H54 (cell line): ENCODE results near the gene NAIF1.

Experiments used
- DNase-seq: peaks from one replicate; pipeline ENCODE4 v3.0.0; 2011; ENCODE audit warnings: low spot score, mixed read lengths; ENCODE audit not compliant: insufficient read length
- FAIRE-seq: peaks from 3 replicates; lab custom pipeline; 2011; peaks lifted over from hg19 to GRCh38; lab: Jason Lieb, UNC
- POLR2A ChIP-seq: IDR thresholded peaks from 2 replicates; pipeline ENCODE4 v1.6.1; 2011; ENCODE audit warnings: low read depth, mild to moderate bottlenecking, low read length

The NAIF1 gene

GRCh38 chr9:128106940-128107467 lies 39.9 kb upstream of the NAIF1 start:
- TF ChIP-seq POLR2A = no peak
- no peak for FAIRE-seq
- DNase-seq = no peak

GRCh38 chr9:128106181-128106939 lies 39.2 kb upstream of the NAIF1 start:
- DNase-seq (no peak), FAIRE-seq (no peak)
- no peak for TF ChIP-seq POLR2A

GRCh38 chr9:128105538-128106175 lies 38.5 kb upstream of the NAIF1 start:
- DNase-seq = no peak
- FAIRE-seq = no peak
- TF ChIP-seq POLR2A = no peak

- no peak for FAIRE-seq
- no peak for TF ChIP-seq POLR2A
- DNase-seq = no peak
Measured at GRCh38 chr9:128104171-128104618, 37.1 kb upstream of the NAIF1 start.

GRCh38 chr9:128103589-128103962 lies 36.5 kb upstream of the NAIF1 start:
- DNase-seq = no peak
- no peak for FAIRE-seq
- no peak for TF ChIP-seq POLR2A

GRCh38 chr9:128102861-128103588 lies 35.9 kb upstream of the NAIF1 start:
- FAIRE-seq (no peak), DNase-seq (no peak)
- TF ChIP-seq POLR2A = no peak

- TF ChIP-seq POLR2A = no peak
- DNase-seq = no peak
- FAIRE-seq = no peak
Measured at GRCh38 chr9:128102196-128102595, 35.1 kb upstream of the NAIF1 start.

- TF ChIP-seq POLR2A = no peak
- no peak for FAIRE-seq
- DNase-seq = no peak
Measured at GRCh38 chr9:128101690-128102089, 34.6 kb upstream of the NAIF1 start.

- FAIRE-seq = no peak
- no peak for DNase-seq
- no peak for TF ChIP-seq POLR2A
Measured at GRCh38 chr9:128101231-128101661, 34.1 kb upstream of the NAIF1 start.

- no peak for DNase-seq
- no peak for TF ChIP-seq POLR2A
- FAIRE-seq = no peak
Measured at GRCh38 chr9:128100581-128100980, 33.5 kb upstream of the NAIF1 start.

- DNase-seq (no peak), FAIRE-seq (no peak)
- no peak for TF ChIP-seq POLR2A
Measured at GRCh38 chr9:128099932-128100491, 32.9 kb upstream of the NAIF1 start.

GRCh38 chr9:128099231-128099931 lies 32.3 kb upstream of the NAIF1 start:
- no peak for TF ChIP-seq POLR2A
- DNase-seq (no peak), FAIRE-seq (no peak)
